ENCODE measurements around the gene GTF2F1.
"Not testable (repeated sequence)": the region's sequence is repeated elsewhere in the genome, so short reads cannot be mapped to it uniquely, and the experiment has no call there.

The GTF2F1 gene

DNA sequence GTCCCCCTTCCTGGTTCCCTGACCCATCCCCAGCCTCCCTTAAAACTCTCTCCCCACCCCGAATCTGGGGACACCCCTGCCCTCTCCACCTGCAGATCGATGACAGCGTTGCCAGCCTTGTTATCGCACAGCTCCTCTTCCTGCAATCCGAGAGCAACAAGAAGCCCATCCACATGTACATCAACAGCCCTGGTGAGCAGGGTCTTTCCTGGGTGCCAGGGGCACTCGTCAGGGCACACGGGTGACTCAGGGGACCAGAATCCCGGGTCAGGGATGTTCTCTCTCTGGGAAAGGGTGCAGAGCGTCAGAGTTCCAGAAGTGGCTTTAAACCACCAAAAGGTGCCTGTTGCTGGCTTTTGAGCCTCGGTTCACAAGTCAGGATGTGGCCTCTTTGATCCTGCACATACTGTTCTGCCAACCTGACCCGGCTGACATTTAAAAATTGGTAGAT, 30.6 kb downstream of the GTF2F1 start:
- TF ChIP-seq, protein P1, sequence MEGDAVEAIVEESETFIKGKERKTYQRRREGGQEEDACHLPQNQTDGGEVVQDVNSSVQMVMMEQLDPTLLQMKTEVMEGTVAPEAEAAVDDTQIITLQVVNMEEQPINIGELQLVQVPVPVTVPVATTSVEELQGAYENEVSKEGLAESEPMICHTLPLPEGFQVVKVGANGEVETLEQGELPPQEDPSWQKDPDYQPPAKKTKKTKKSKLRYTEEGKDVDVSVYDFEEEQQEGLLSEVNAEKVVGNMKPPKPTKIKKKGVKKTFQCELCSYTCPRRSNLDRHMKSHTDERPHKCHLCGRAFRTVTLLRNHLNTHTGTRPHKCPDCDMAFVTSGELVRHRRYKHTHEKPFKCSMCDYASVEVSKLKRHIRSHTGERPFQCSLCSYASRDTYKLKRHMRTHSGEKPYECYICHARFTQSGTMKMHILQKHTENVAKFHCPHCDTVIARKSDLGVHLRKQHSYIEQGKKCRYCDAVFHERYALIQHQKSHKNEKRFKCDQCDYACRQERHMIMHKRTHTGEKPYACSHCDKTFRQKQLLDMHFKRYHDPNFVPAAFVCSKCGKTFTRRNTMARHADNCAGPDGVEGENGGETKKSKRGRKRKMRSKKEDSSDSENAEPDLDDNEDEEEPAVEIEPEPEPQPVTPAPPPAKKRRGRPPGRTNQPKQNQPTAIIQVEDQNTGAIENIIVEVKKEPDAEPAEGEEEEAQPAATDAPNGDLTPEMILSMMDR (IDR thresholded peaks at IDR 0.05; ENCODE audit: control insufficient read depth, extremely low read depth, insufficient read depth), result no peak
- H3K4me3 ChIP-seq (ENCODE audit: low read depth, low read length), result peak overlapping the region; percentile 83
- DNase-seq (ENCODE audit: low read depth), result no peak

DNA sequence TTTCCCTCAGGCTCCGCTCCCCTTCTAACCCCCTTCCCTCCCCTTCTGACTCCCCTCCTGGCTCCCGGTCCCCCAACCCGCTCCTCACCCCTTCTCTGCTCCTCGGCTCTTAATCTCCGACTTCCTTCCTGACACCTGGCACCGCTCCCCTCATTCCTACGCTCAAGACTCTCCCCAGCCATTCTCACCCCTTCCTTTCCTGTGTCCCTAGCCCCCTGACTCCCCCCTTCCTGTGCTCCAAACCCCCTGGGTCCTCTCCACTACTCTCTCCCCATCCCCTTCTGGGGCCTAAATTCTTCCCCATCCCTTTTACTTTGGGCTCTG, 31.0 kb downstream of the GTF2F1 start:
- DNase-seq (ENCODE audit: low read depth), result no peak
- peak overlapping the region; percentile 83 for H3K4me3 ChIP-seq (ENCODE audit: low read depth, low read length)
- TF ChIP-seq, protein P1 (IDR thresholded peaks at IDR 0.05; ENCODE audit: control insufficient read depth, extremely low read depth, insufficient read depth), result no peak

DNA sequence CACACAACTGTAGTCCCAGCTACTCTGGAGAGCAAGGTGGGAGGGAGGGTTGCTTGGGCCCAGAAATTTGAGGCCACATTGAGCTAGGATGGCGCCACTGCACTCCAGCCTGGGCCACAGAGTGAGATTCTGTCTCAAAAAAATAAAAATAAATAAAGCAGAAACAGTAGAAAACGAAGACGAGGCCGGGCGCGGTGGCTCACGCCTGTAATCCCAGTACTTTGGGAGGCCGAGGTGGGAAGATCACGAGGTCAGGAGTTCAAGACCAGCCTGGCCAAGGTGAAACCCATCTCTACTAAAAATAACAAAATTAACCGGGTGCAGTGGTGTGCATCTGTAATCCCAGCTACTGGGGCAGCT, 32.1 kb downstream of the GTF2F1 start:
- DNase-seq (ENCODE audit: low read depth), result not testable (repeated sequence)
- peak overlapping the region; percentile 83 for H3K4me3 ChIP-seq (ENCODE audit: low read depth, low read length)

DNA sequence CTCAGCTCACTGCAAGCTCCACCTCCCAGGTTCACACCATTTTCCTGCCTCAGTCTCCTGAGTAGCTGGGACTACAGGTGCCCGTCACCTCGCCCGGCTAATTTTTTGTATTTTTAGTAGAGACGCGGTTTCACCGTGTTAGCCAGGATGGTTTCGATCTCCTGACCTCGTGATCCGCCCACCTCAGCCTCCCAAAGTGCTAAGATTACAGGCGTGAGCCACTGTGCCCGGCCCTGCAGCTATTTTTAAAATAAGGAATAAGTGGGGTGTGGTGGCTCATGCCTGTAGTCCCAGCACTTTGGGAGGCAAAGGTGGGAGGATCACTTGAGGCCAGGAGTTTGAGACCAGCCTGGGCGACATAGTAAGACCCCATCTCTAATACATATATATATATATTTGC, 32.5 kb downstream of the GTF2F1 start:
- not testable (repeated sequence) for H3K4me3 ChIP-seq (ENCODE audit: low read depth, low read length); DNase-seq (ENCODE audit: low read depth)

DNA sequence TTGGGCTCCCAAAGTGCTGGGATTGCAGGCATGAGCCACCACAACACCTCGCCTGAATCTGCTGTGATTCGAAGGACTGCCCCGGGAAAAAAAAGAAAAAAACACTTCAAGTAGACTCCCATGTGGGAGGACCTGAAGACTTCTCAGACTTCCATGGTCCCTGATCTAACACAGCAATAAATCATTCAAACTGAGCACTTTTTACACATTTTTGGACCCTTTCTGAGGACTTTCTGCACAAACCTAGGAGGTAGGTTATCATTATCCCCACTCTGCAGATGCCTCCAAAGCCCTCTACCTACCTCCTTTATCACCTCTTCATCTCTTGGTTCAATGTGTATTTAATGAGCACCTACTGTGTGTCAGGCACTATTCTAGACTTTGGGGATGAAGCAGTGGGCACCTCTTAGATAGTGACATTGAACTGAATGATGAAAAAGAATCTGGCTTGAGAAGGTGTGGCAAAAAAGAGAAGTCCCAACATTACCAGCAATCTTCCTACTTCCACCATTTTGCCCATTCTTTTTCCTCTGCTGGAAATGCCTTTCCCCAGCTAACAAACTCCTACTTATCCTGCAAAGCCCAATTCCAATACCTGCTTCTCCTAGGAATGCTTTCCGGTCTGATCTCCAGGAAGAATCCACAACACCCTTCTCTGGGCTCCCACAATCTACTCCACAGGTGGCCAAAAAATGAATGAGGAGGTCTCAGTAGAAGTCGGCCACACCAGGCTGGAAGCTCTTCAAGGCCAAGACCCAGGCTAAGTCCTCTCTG, 33.2 kb downstream of the GTF2F1 start:
- TF ChIP-seq, protein P1 (IDR thresholded peaks at IDR 0.05; ENCODE audit: control insufficient read depth, extremely low read depth, insufficient read depth), result no peak

DNA sequence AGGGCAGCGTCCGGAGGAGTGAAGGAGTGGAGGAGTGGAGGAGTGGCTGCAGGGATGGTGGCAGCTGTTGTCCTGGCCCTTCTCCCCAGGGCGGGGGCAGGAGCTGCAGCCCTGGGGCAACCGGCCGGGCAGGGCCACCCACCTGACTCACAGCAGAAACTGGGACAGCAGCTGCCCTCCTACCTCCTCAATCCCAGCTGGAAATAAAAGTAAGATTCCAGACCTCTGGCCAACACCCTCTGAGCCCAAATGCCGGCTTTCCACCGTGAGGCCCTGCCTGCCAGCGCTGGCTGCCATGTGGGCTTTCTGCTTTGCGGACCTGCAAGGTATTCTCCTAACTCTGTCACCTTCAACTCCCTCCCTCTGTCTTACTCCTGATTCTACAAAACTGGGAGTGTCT, 35.0 kb downstream of the GTF2F1 start:
- DNase-seq (ENCODE audit: low read depth), result no peak
- H3K4me3 ChIP-seq (ENCODE audit: low read depth, low read length), result no peak overlapping the region
- TF ChIP-seq, protein P1 (IDR thresholded peaks at IDR 0.05; ENCODE audit: control insufficient read depth, extremely low read depth, insufficient read depth), result no peak

More for the DNA sequence above, 33.2 kb downstream of the GTF2F1 start:
- H3K4me3 ChIP-seq (ENCODE audit: low read depth, low read length), result no peak overlapping the region
- no peak for DNase-seq (ENCODE audit: low read depth)

DNA sequence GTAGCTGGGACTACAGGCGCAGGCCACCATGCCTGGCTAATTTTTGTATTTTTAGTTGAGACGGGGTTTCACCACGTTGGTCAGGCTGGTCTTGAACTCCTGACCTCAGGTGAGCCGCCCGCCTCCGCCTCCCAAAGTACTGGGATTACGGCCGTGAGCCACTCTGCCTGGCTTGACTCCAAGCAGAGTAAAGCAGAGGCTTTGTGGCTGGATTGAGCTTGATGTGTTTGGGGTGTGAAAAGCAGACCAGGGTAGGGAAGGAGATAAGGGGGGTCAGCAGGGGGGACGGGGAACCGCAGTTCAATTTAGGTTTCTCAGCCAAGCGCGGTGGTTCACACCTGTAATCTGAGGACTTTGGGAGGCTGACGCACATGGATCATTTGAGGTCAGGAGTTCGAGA, 35.8 kb downstream of the GTF2F1 start:
- TF ChIP-seq, protein P1 (IDR thresholded peaks at IDR 0.05; ENCODE audit: control insufficient read depth, extremely low read depth, insufficient read depth), result no peak
- no peak for DNase-seq (ENCODE audit: low read depth)
- H3K4me3 ChIP-seq (ENCODE audit: low read depth, low read length), result no peak overlapping the region

DNA sequence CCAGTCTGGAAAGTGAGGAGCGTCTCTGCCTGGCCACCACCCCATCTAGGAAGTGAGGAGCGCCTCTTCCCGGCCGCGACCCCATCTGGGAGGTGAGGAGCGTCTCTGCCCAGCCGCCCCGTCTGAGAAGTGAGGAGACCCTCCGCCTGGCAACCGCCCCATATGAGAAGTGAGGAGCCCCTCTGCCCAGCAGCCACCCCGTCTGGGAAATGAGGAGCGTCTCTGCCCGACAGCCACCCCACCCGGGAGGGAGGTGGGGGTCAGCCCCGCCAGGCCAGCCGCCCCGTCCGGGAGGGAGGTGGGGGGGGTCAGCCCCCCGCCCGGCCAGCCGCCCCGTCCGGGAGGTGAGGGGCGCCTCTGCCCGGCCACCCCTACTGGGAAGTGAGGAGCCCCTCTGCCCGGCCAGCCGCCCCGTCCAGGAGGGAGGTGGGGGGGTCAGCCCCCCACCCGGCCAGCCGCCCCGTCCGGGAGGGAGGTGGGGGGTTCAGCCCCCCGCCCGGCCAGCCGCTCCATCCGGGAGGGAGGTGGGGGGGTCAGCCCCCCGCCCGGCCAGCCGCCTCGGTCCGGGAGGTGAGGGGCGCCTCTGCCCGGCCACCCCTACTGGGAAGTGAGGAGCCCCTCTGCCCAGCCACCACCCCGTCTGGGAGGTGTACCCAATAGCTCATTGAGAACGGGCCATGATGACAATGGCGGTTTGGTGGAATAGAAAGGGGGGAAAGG, 37.5 kb downstream of the GTF2F1 start:
- H3K4me3 ChIP-seq (ENCODE audit: low read depth, low read length); DNase-seq (ENCODE audit: low read depth): not testable (repeated sequence)
